Tibial nerve (tissue), 4 donors: ENCODE results near the gene KHNYN.

Experiments
- CTCF ChIP-seq, 5 experiments: fragments of 200-600 bp in 3 of 5; fragments of 450-650 bp in 2 of 5; sonication (generic) in 3 of 5; IDR thresholded peaks; one replicate each; pipeline ENCODE4 v1.5.1; 2016 to 2019; ENCODE audit warnings: antibody characterized with exemption in 5 of 5, mild to moderate bottlenecking in 3 of 5, moderate library complexity in 2 of 5
- EP300 ChIP-seq, 2 donors: sonication (generic); formaldehyde crosslinking; IDR thresholded peaks; one replicate each; pipeline ENCODE4 v1.6.1; 2017; ENCODE audit warnings: antibody characterized with exemption in 2 of 2, mild to moderate bottlenecking in 1 of 2
- POLR2A ChIP-seq, 2 donors: fragments of 450-650 bp; IDR thresholded peaks; one replicate each; pipeline ENCODE4 v1.6.1; 2017; ENCODE audit warnings: antibody characterized with exemption in 2 of 2, mild to moderate bottlenecking in 2 of 2, moderate library complexity in 2 of 2

GRCh38 chr14:24426150-24426911 lies 3.4 kb upstream of the KHNYN start:
- no peak for TF ChIP-seq CTCF (IDR thresholded peaks at IDR 0.05)
- no peak for TF ChIP-seq POLR2A (IDR thresholded peaks at IDR 0.05)
- TF ChIP-seq EP300 (IDR thresholded peaks at IDR 0.05), result no peak
